Sigmoid colon (tissue), 7 donors: ENCODE data around the gene DENND2A. TPM values are rescaled to one million over a fixed set of nuclear protein-coding genes. Genes with fewer than 3 reads are reported as not detected.

Experiments
- DNase-seq: peaks from one replicate; pipeline ENCODE4 v3.0.0-alpha.2; 2019
- H3K27ac ChIP-seq, 4 donors: fragments of 200-600 bp; sonication (generic); one replicate each; pipeline ENCODE4 v1.5.1; 2016 to 2019; ENCODE audit warnings: mild to moderate bottlenecking in 1 of 4
- H3K27me3 ChIP-seq, 3 donors: fragments of 200-600 bp; sonication (generic); one replicate each; pipeline ENCODE4 v1.5.1; 2019; ENCODE audit warnings: mild to moderate bottlenecking in 1 of 3
- H3K36me3 ChIP-seq, 4 donors: fragments of 200-600 bp; sonication (generic); one replicate each; pipeline ENCODE4 v1.5.1; 2016 to 2019
- H3K4me1 ChIP-seq, 4 donors: fragments of 200-600 bp; sonication (generic); one replicate each; pipeline ENCODE4 v1.5.1; 2017 to 2019
- H3K4me3 ChIP-seq, 4 donors: fragments of 200-600 bp; sonication (generic); one replicate each; pipeline ENCODE4 v1.5.1; 2017 to 2019; ENCODE audit warnings: mild to moderate bottlenecking in 2 of 4, moderate library complexity in 1 of 4
- H3K9me3 ChIP-seq, 4 donors: fragments of 200-600 bp in 3 of 4; sonication (generic) in 3 of 4; one replicate each; pipeline versions ENCODE4 v1.5.1 to v1.6.1; 2013 to 2019
- CTCF ChIP-seq, 4 experiments: fragments of 450-650 bp in 3 of 4; fragments of 200-600 bp in 1 of 4; IDR thresholded peaks; one replicate each; pipeline ENCODE4 v1.5.1; 2016 to 2019; ENCODE audit warnings: antibody characterized with exemption in 4 of 4, mild to moderate bottlenecking in 3 of 4, moderate library complexity in 2 of 4
- EP300 ChIP-seq, 4 donors: sonication (generic); formaldehyde crosslinking; IDR thresholded peaks; one replicate each; pipeline ENCODE4 v1.6.1; 2017; ENCODE audit warnings: antibody characterized with exemption in 4 of 4
- POLR2A ChIP-seq, 2 donors: fragments of 450-650 bp; IDR thresholded peaks; one replicate each; pipeline ENCODE4 v1.6.1; 2016; ENCODE audit warnings: antibody characterized with exemption in 2 of 2, mild to moderate bottlenecking in 2 of 2, moderate library complexity in 2 of 2
- POLR2AphosphoS5 ChIP-seq, 4 donors: sonication (generic); formaldehyde crosslinking; IDR thresholded peaks; one replicate each; pipeline ENCODE4 v1.6.1; 2017; ENCODE audit warnings: antibody characterized with exemption in 4 of 4
- WGBS, 2 donors: extraction: QIAGEN DNeasy Blood & Tissue Kit; methylation state at CpG; one replicate each; pipeline ENCODE4 v1.1.7; 2013; 5-methylcytosine and 5-hydroxymethylcytosine counted together
- intact Hi-C: fragments of 100-400 bp; cut with DNase I; formaldehyde crosslinking; loops from one replicate; pipeline ENCODE4 v1.15.1; 2023
- polyA plus RNA-seq, 3 donors: library from polyadenylated mRNA; stranded (reverse); fragments of 200-250 nt; gene quantifications; one replicate each; pipeline ENCODE4 v1.2.3, GENCODE V29; 2013
- total RNA-seq, 4 donors: library from RNA; depleted of rRNA; stranded (reverse); fragments of >200 nt; gene quantifications; one replicate each; pipeline ENCODE4 v1.1.0, GENCODE V29; 2016
- donor health status: healthy with polysubstance abuse.
- donor health status: Bipolar disorder and iron deficiency.
- donor health status: healthy.

The DENND2A gene
- total and polyA plus RNA-seq, 7 donors = 6.2 to 38.8 (median 11.4) TPM

DNA sequence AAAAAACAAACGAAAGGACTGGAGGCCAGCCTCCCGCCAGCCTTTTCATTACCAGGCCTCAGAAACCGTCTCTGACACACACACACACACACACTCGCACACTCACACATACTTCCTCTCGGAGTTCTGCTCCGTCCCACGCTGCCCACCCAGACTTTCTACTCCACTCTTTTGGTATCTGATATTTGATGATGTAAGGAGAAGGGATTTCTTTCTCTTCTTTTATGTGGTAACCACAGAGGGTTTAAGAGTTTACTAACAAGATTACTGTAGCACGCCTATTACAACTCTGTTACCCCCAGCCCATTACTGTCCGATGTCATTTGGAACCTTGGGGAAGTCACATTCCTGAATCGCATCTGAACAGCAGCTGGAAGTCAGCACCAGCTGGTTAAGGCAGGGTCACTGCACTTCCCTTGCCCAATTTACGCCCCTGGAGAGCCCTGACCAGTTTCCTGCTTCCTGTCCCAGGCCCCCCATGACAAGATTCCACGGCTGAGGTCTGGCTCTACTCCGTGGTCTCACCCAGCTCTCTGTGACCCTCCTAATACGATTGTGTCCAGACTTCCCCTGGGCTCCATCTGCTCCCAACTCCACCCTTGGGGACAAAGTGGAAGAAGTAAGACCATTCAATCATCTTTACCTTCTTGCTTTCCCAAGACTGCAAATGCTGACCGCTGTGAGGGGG, 1.1 kb downstream of the DENND2A start:
- peak; percentile 82 for DNase-seq
- Histone ChIP-seq H3K36me3 (no peaks in the 10 kb centered on the region), H3K27me3 (peaks cover 0 to 34% (median 21%) of the 10 kb centered on the region in 3 donors), H3K9me3 (no peaks in the 10 kb centered on the region), H3K27ac (peak overlapping the region; percentile 79 to 94 (median 83)), H3K4me1 (peaks cover 0 to 49% (median 34%) of the 10 kb centered on the region in 4 donors), H3K4me3 (peak overlapping the region; percentile 24 to 70 (median 56))
- TF ChIP-seq POLR2A (IDR thresholded peaks at IDR 0.05) = no peak
- peak in 1 of 4 donors; percentile 29 for TF ChIP-seq POLR2AphosphoS5 (IDR thresholded peaks at IDR 0.05)
- 21 to 41% methylated on average over 15 of the region's 15 CpGs for WGBS, 2 donors
- intact Hi-C loops = no loop called here

GRCh38 chr7:140638173-140638791, 2.3 kb downstream of the DENND2A start:
- Histone ChIP-seq H3K4me3 (peak overlapping the region in 2 of 4 donors; percentile 48 to 70), H3K4me1 (peaks cover 0 to 49% (median 34%) of the 10 kb centered on the region in 4 donors), H3K27me3 (peaks cover 0 to 34% (median 21%) of the 10 kb centered on the region in 3 donors), H3K27ac (peak overlapping the region; percentile 79 to 94 (median 83)), H3K36me3 (no peaks in the 10 kb centered on the region), H3K9me3 (no peaks in the 10 kb centered on the region)
- intact Hi-C loops = no loop called here
- TF ChIP-seq CTCF (IDR thresholded peaks at IDR 0.05) (no peak), POLR2AphosphoS5 (IDR thresholded peaks at IDR 0.05) (peak in 1 of 4 donors; percentile 4)
- DNase-seq = peak; percentile 87
- WGBS, 2 donors = 79 to 81% methylated on average over 6 of the region's 6 CpGs

GRCh38 chr7:140637400-140637799, 3.2 kb downstream of the DENND2A start:
- Histone ChIP-seq H3K9me3 (no peaks in the 10 kb centered on the region), H3K4me3 (no peak overlapping the region), H3K4me1 (peaks cover 0 to 49% (median 35%) of the 10 kb centered on the region in 4 donors), H3K27me3 (peaks cover 0 to 34% (median 21%) of the 10 kb centered on the region in 3 donors), H3K27ac (peak overlapping the region; percentile 79 to 94 (median 83)), H3K36me3 (no peaks in the 10 kb centered on the region)
- DNase-seq = no peak
- intact Hi-C loops = no loop called here
- no peak for TF ChIP-seq CTCF (IDR thresholded peaks at IDR 0.05)
- no peak for TF ChIP-seq POLR2A (IDR thresholded peaks at IDR 0.05)
- WGBS, 2 donors = 77 to 84% methylated on average over 3 of the region's 3 CpGs

GRCh38 chr7:140635816-140636215, 4.8 kb downstream of the DENND2A start:
- H3K4me1 ChIP-seq = peaks cover 0 to 46% (median 29%) of the 10 kb centered on the region in 4 donors
- peak overlapping the region in 3 of 4 donors; percentile 27 to 54 (median 43) for H3K27ac ChIP-seq
- TF ChIP-seq POLR2AphosphoS5 (IDR thresholded peaks at IDR 0.05) = no peak
- TF ChIP-seq EP300 (IDR thresholded peaks at IDR 0.05) = no peak
- no peak for TF ChIP-seq CTCF (IDR thresholded peaks at IDR 0.05)
- no peak for TF ChIP-seq POLR2A (IDR thresholded peaks at IDR 0.05)
- WGBS, 2 donors = 85 to 89% methylated on average over 5 of the region's 5 CpGs
- H3K9me3 ChIP-seq = no peaks in the 10 kb centered on the region
- intact Hi-C loops = no loop called here
- DNase-seq = no peak
- H3K27me3 ChIP-seq = peaks cover 0 to 22% (median 16%) of the 10 kb centered on the region in 3 donors
- no peak overlapping the region for H3K4me3 ChIP-seq
- no peaks in the 10 kb centered on the region for H3K36me3 ChIP-seq

DNA sequence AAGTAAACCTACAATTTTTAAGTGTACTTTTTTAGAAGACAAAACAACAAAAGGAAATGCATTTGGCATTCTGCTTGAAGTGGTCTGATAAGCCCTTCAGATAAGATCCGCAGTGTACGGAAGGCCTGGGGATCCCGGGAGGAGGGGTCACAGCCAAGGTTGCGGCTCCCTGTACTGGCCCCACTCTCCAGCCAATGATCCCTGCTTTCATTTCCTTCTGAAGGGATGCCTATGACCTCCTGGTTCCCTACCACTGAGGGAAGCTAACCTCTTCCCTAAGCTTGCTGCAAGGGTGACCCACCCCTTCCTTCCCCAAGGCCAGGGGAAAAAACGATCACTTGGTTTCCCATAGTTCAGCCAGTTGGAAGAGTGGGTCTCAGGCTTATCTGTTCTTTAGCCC, 5.3 kb downstream of the DENND2A start:
- WGBS, 2 donors = 75 to 87% methylated on average over 5 of the region's 5 CpGs
- intact Hi-C loops = no loop called here
- peak overlapping the region in 3 of 4 donors; percentile 27 to 54 (median 43) for H3K27ac ChIP-seq
- no peak for DNase-seq
- H3K36me3 ChIP-seq = no peaks in the 10 kb centered on the region
- H3K4me1 ChIP-seq = peaks cover 0 to 44% (median 27%) of the 10 kb centered on the region in 4 donors
- H3K4me3 ChIP-seq = no peak overlapping the region
- no peaks in the 10 kb centered on the region for H3K9me3 ChIP-seq
- peaks cover 0 to 19% (median 15%) of the 10 kb centered on the region in 3 donors for H3K27me3 ChIP-seq
- TF ChIP-seq POLR2A (IDR thresholded peaks at IDR 0.05) (no peak), EP300 (IDR thresholded peaks at IDR 0.05) (no peak), POLR2AphosphoS5 (IDR thresholded peaks at IDR 0.05) (no peak), CTCF (IDR thresholded peaks at IDR 0.05) (no peak)
